ENCODE measurements around the gene MEDAG. TPM values are rescaled to one million over a fixed set of nuclear protein-coding genes. Genes with fewer than 3 reads are reported as not detected.

Gene MEDAG
- polyA plus RNA-seq, 1 donor (not counting 4 experiments of a cell fraction or from before 2014, with no cell fraction given), result 0.03 TPM

GRCh38 chr13:30881191-30881651 lies 24.9 kb upstream of the MEDAG start:
- Histone ChIP-seq H3K4me1 (ENCODE audit: control insufficient read depth, extremely low read depth, insufficient read depth, low read length) (no peaks in the 10 kb centered on the region), H3K9ac (ENCODE audit: control insufficient read depth, extremely low read depth, insufficient read depth, low read length) (no peak overlapping the region), H3K9me1 (ENCODE audit: control insufficient read depth, extremely low read depth, insufficient read depth, low read length) (no peaks in the 10 kb centered on the region), H3K27ac (ENCODE audit: control insufficient read depth, insufficient read depth, low read length) (no peak overlapping the region), H3K4me2 (ENCODE audit: control insufficient read depth, extremely low read depth, insufficient read depth, low read depth, low read length) (no peak overlapping the region), H3K79me2 (ENCODE audit: control insufficient read depth, insufficient read depth, low read length) (no peaks in the 10 kb centered on the region), H2AFZ (ENCODE audit: control insufficient read depth, low read length) (no peak overlapping the region), H4K20me1 (ENCODE audit: control insufficient read depth, extremely low read depth, insufficient read depth, low read length) (no peaks in the 10 kb centered on the region), H3K27me3 (ENCODE audit: control insufficient read depth, extremely low read depth, insufficient read depth, low read length) (peaks cover 8% of the 10 kb centered on the region), H3K4me3 (ENCODE audit: control insufficient read depth in 2 of 3, extremely low read depth in 1 of 3, insufficient read depth in 2 of 3, low read depth in 1 of 3, low read length in 3 of 3) (no peak overlapping the region), H3K9me3 (ENCODE audit: control insufficient read depth, low read depth, low read length) (no peaks in the 10 kb centered on the region), H3K36me3 (ENCODE audit: control insufficient read depth in 2 of 2, extremely low read depth in 1 of 2, insufficient read depth in 2 of 2, low read length in 2 of 2) (no peaks in the 10 kb centered on the region)
- no peak for DNase-seq (ENCODE audit: low read depth, low spot score)
- FAIRE-seq, result no peak
- no peak for TF ChIP-seq EZH2 (IDR thresholded peaks at IDR 0.05; ENCODE audit: low read length)
- TF ChIP-seq, protein P1, sequence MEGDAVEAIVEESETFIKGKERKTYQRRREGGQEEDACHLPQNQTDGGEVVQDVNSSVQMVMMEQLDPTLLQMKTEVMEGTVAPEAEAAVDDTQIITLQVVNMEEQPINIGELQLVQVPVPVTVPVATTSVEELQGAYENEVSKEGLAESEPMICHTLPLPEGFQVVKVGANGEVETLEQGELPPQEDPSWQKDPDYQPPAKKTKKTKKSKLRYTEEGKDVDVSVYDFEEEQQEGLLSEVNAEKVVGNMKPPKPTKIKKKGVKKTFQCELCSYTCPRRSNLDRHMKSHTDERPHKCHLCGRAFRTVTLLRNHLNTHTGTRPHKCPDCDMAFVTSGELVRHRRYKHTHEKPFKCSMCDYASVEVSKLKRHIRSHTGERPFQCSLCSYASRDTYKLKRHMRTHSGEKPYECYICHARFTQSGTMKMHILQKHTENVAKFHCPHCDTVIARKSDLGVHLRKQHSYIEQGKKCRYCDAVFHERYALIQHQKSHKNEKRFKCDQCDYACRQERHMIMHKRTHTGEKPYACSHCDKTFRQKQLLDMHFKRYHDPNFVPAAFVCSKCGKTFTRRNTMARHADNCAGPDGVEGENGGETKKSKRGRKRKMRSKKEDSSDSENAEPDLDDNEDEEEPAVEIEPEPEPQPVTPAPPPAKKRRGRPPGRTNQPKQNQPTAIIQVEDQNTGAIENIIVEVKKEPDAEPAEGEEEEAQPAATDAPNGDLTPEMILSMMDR (optimal IDR thresholded peaks at IDR 0.05 in 1 of 3, IDR thresholded peaks at IDR 0.05 in 1 of 3, conservative IDR thresholded peaks at IDR 0.05 in 1 of 3; ENCODE audit: extremely low read depth in 1 of 3, insufficient read depth in 2 of 3, low read length in 3 of 3), result no peak
- dilution Hi-C loops (cut with MboI; ENCODE audit: extremely low pct_ligation_motif_present, low sequenced_read_pairs), result no loop called here

GRCh38 chr13:30882026-30882850 lies 23.8 kb upstream of the MEDAG start:
- TF ChIP-seq EZH2 (IDR thresholded peaks at IDR 0.05; ENCODE audit: low read length), result no peak
- TF ChIP-seq, protein P1 (optimal IDR thresholded peaks at IDR 0.05 in 1 of 3, IDR thresholded peaks at IDR 0.05 in 1 of 3, conservative IDR thresholded peaks at IDR 0.05 in 1 of 3; ENCODE audit: extremely low read depth in 1 of 3, insufficient read depth in 2 of 3, low read length in 3 of 3), result no peak
- Histone ChIP-seq H2AFZ (ENCODE audit: control insufficient read depth, low read length) (no peak overlapping the region), H3K27ac (ENCODE audit: control insufficient read depth, insufficient read depth, low read length) (no peak overlapping the region), H3K36me3 (ENCODE audit: control insufficient read depth in 2 of 2, extremely low read depth in 1 of 2, insufficient read depth in 2 of 2, low read length in 2 of 2) (no peaks in the 10 kb centered on the region), H4K20me1 (ENCODE audit: control insufficient read depth, extremely low read depth, insufficient read depth, low read length) (no peaks in the 10 kb centered on the region), H3K4me2 (ENCODE audit: control insufficient read depth, extremely low read depth, insufficient read depth, low read depth, low read length) (no peak overlapping the region), H3K27me3 (ENCODE audit: control insufficient read depth, extremely low read depth, insufficient read depth, low read length) (peaks cover 8% of the 10 kb centered on the region), H3K9me1 (ENCODE audit: control insufficient read depth, extremely low read depth, insufficient read depth, low read length) (no peaks in the 10 kb centered on the region), H3K4me3 (ENCODE audit: control insufficient read depth in 2 of 3, extremely low read depth in 1 of 3, insufficient read depth in 2 of 3, low read depth in 1 of 3, low read length in 3 of 3) (no peak overlapping the region), H3K9me3 (ENCODE audit: control insufficient read depth, low read depth, low read length) (no peaks in the 10 kb centered on the region), H3K79me2 (ENCODE audit: control insufficient read depth, insufficient read depth, low read length) (no peaks in the 10 kb centered on the region), H3K9ac (ENCODE audit: control insufficient read depth, extremely low read depth, insufficient read depth, low read length) (no peak overlapping the region), H3K4me1 (ENCODE audit: control insufficient read depth, extremely low read depth, insufficient read depth, low read length) (no peaks in the 10 kb centered on the region)
- DNase-seq (ENCODE audit: low read depth, low spot score) (no peak), FAIRE-seq (no peak)
- dilution Hi-C loops (cut with MboI; ENCODE audit: extremely low pct_ligation_motif_present, low sequenced_read_pairs), result no loop called here
